HFF-Myc (cell line): ENCODE measurements around the gene CHD9.

ENCODE experiments used
- DNase-seq: peaks from one replicate; pipeline ENCODE4 v3.0.0-alpha.2; 2011; ENCODE audit warnings: low read depth; ENCODE audit errors: extremely low read depth
- H3K4me3 ChIP-seq: replicated peaks from 2 replicates; pipeline ENCODE4 v1.5.1; 2011; ENCODE audit warnings: low read depth, mild to moderate bottlenecking, control low read depth, low read length
- TF ChIP-seq, protein P1 (sequence below): IDR thresholded peaks from 2 replicates; pipeline ENCODE4 v1.5.1; 2012; ENCODE audit warnings: mild to moderate bottlenecking, low read depth, low read length, control low read depth; ENCODE audit errors: missing control alignments

The CHD9 gene

DNA sequence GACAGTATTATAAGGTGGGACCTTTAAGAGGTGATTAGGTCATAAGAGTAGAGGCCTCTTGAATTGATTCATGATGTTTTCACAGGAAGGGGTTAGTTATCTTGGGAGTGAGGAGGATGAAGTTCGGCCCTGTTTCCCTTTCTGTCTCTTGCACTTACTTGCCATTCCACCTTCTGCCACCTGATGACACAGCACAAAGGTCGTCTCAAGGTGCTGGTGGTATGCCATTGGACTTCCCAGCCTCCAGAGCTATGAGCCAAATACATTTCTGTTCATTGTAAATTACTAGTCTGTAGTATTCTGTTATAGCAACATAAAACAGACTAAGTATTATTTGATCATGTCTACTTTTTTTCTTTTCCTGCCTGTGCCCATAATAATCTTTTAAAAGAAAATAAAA lies 23.5 kb downstream of the CHD9 start:
- no peak for DNase-seq
- TF ChIP-seq, protein P1, sequence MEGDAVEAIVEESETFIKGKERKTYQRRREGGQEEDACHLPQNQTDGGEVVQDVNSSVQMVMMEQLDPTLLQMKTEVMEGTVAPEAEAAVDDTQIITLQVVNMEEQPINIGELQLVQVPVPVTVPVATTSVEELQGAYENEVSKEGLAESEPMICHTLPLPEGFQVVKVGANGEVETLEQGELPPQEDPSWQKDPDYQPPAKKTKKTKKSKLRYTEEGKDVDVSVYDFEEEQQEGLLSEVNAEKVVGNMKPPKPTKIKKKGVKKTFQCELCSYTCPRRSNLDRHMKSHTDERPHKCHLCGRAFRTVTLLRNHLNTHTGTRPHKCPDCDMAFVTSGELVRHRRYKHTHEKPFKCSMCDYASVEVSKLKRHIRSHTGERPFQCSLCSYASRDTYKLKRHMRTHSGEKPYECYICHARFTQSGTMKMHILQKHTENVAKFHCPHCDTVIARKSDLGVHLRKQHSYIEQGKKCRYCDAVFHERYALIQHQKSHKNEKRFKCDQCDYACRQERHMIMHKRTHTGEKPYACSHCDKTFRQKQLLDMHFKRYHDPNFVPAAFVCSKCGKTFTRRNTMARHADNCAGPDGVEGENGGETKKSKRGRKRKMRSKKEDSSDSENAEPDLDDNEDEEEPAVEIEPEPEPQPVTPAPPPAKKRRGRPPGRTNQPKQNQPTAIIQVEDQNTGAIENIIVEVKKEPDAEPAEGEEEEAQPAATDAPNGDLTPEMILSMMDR, result no peak
- no peak overlapping the region for H3K4me3 ChIP-seq

DNA sequence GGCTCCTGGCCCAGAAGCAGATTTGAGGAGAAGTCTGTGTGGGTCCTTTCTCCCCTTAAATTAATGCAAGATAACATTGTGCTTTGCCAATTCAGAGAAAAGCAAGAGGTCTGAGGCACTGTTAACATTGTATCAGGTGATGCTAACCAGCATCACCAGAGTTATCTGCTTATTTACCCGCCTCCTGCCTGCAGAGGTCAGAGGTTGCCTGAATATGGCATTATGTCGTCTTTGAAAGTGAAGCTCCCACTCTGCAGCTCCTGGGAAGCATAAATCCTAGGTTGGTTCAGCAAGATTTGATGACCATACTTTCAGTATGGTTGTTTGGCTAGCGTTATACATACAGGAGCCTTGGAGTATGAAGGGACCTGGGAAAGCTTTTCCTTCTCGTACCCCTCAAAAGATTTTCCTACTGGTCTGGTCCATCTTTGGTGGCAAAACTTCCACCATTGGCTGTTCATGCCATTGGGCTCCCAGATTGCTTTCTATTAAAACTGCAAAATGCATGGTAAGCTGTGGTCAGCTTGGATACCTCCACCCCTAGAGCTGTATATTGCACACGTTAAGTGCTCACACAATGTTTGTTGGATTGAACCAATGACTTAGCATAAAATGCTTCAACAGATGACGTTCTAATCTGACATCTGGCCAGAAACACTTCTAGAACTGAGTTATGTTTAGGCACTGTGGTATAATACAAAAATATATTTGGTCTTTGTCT lies 24.1 kb downstream of the CHD9 start:
- TF ChIP-seq, protein P1, result no peak
- no peak overlapping the region for H3K4me3 ChIP-seq
- no peak for DNase-seq

DNA sequence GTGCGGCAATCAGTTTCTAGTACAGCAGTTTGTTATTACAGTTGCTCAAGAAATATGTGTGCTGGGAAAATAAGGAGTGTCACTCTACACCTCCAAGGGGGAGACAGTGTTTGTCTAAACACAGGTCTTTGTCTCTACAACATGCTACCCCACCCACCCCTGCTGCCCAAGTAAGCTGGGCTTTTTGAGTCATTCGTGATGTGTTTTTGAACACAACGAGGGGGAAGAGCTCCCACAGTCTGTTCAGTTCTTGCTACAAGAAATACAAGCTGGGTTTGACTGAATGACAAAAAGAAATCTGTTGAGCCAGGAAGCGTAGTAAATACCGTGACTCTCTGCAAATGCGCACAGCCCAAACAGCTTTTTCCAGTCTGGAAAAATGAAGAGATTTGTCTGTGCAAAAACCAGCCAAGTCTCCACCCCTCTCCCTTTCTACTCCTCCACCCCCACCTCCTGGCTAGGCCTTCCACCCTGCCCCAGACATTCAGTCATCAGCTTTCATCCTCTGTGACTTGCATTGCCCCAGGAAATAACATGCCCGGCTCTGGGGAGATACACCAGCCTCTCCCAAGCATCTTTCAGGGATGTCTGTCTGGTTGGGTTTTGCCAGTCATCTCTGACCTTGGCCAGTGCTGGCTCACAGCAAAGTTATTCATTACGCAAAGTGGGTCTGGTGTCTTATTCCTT lies 25.7 kb downstream of the CHD9 start:
- peak overlapping the region; percentile 5 for H3K4me3 ChIP-seq
- no peak for DNase-seq
- TF ChIP-seq, protein P1, result no peak

DNA sequence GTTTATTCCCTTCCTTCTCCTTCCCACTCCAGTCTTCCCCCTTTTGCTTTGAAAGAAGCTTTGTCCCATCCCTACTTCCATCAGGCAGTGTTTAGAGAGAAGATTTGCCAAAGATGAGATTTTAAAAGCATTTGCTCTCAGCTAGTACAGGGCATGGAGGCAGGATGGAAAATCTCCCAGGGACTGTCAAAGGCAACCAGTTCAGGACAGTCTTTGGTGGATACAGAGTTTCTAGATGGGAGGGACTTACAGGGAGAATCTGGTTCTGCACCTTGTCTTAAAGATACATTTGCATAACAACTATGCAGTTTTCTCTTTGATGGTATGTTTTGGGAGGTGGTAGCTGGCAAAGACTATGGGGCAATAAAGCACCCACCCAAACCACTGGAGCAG lies 26.2 kb downstream of the CHD9 start:
- no peak overlapping the region for H3K4me3 ChIP-seq
- no peak for DNase-seq
- TF ChIP-seq, protein P1, result no peak

DNA sequence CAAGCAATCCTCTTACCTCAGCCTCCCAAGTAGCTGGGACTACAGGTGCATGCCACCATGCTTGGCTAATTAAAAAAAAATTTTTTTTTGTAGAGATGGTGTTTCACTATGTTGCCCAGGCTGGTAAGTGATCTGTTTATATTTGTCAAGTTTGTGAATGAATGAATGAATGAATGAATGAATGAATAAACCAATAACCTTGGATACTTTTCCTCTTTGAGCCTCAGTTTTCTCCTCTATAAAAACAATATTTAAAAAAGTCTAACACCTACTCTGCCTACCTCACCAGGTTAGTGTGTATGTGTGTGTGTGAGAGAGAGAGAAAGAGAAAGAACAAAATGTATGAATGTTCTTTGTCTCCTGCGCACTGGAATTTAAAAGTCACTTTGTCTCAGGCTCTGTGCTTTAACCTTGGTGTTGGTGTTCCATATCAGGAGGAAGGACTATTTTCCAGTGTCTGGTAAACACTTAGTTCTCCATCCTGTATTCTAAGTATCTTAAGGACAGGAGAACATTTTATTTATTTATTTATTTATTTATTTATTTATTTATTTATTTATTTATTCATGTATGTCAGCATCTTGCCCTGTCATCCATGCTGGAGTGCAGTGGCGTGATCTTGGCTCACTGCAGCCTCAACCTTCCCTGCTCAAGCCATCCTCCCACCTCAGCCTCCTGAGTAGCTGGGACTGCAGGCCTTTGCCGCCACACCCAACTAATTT lies 27.1 kb downstream of the CHD9 start:
- no peak overlapping the region for H3K4me3 ChIP-seq
- DNase-seq, result no peak
- TF ChIP-seq, protein P1, result no peak

DNA sequence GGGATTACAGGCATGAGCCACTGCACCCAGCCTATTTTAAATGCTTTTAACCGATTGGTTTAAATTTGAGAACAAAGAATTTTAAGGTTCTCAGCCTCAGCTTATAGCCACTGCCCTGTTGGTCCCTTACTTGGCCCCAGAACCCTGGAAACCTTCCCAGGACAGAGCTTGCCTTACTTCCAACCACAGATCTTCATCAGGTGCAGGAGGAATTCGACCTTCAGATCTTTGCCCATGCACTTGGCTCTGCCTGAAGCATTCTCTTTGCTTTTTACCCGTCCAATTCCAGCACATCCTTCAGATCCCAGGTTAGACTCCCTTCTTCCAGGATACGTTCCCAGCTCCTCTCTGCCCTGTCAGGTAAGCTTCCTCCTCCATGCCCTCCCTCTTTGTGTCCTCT lies 27.7 kb downstream of the CHD9 start:
- H3K4me3 ChIP-seq, result no peak overlapping the region
- DNase-seq, result no peak
- TF ChIP-seq, protein P1, result no peak
